GM12801 (cell line): ENCODE results near the gene NALCN.

ENCODE experiments used
- CTCF ChIP-seq: IDR thresholded peaks from one replicate; pipeline ENCODE4 v1.5.1; 2011; ENCODE audit warnings: control low read depth; ENCODE audit not compliant: insufficient read length; ENCODE audit errors: extremely low read depth

The NALCN gene

GRCh38 chr13:101140936-101141335, 275.4 kb downstream of the NALCN start:
- no peak for TF ChIP-seq CTCF

- no peak for TF ChIP-seq CTCF
Measured at GRCh38 chr13:101140087-101140770, 276.1 kb downstream of the NALCN start.

- no peak for TF ChIP-seq CTCF
Measured at GRCh38 chr13:101139081-101139480, 277.2 kb downstream of the NALCN start.

GRCh38 chr13:101127741-101128353, 288.5 kb downstream of the NALCN start:
- no peak for TF ChIP-seq CTCF

GRCh38 chr13:101123028-101123427, 293.3 kb downstream of the NALCN start:
- TF ChIP-seq CTCF: no peak

- TF ChIP-seq CTCF: no peak
Measured at GRCh38 chr13:101121608-101122007, 294.7 kb downstream of the NALCN start.

GRCh38 chr13:101120007-101120406, 296.3 kb downstream of the NALCN start:
- TF ChIP-seq CTCF: no peak

- no peak for TF ChIP-seq CTCF
Measured at GRCh38 chr13:101116826-101117225, 299.5 kb downstream of the NALCN start.
